ENCODE data around the gene RBFA. TPM values are rescaled to one million over a fixed set of nuclear protein-coding genes. Genes with fewer than 3 reads are reported as not detected.

Gene RBFA
- total RNA-seq, 2 experiments from 2014 or later = 25.9 to 28.1 TPM

GRCh38 chr18:80042785-80043184, 8.6 kb downstream of the RBFA start:
- Histone ChIP-seq H3K4me3 (ENCODE audit: low read depth, low read length, poor library complexity, severe bottlenecking) (no peak overlapping the region), H3K36me3 (ENCODE audit: insufficient read depth, low read length) (peaks cover 13% of the 10 kb centered on the region; the same call in 1 of the 2 replicates), H3K9me2 (ENCODE audit: insufficient read depth, low read length) (no peaks in the 10 kb centered on the region), H3K9me3 (ENCODE audit: low read length) (no peaks in the 10 kb centered on the region), H3K4me1 (ENCODE audit: insufficient read depth, low read length, poor library complexity, severe bottlenecking) (no peaks in the 10 kb centered on the region), H3K27ac (ENCODE audit: low read depth, low read length, poor library complexity, severe bottlenecking) (no peak overlapping the region), H3K4me2 (ENCODE audit: low read length) (no peak overlapping the region), H4K20me1 (ENCODE audit: insufficient read depth, low read length) (no peaks in the 10 kb centered on the region), H3K79me2 (ENCODE audit: insufficient read depth, low read depth, low read length) (no peaks in the 10 kb centered on the region), H2AFZ (ENCODE audit: low read length) (no peak overlapping the region)
- TF ChIP-seq EZH2phosphoT487 (IDR thresholded peaks at IDR 0.05; ENCODE audit: borderline replicate concordance, low read depth, low read length) (no peak), CTCF (conservative IDR thresholded peaks at IDR 0.05; ENCODE audit: low read length) (no peak)
- intact Hi-C loops (cut with micrococcal nuclease; ENCODE audit: unreplicated experiment) = no loop called here
- peak; percentile 12 for DNase-seq (ENCODE audit: low spot score)
- ChIA-PET CTCF (ENCODE audit: unreplicated experiment) (no interaction called here), POLR2A (interaction anchor here (0.8 kb wide), 1 partner anchor 60 kb away, joined by 3 read pairs; no protein-coding TSS in a partner anchor)
- BruUV-seq (replicated peaks) = no TSS peak

GRCh38 chr18:80044072-80044471, 9.8 kb downstream of the RBFA start:
- Histone ChIP-seq H3K27ac (ENCODE audit: low read depth, low read length, poor library complexity, severe bottlenecking) (no peak overlapping the region), H4K20me1 (ENCODE audit: insufficient read depth, low read length) (no peaks in the 10 kb centered on the region), H3K79me2 (ENCODE audit: insufficient read depth, low read depth, low read length) (no peaks in the 10 kb centered on the region), H3K36me3 (ENCODE audit: insufficient read depth, low read length) (peaks cover 4% of the 10 kb centered on the region), H2AFZ (ENCODE audit: low read length) (no peak overlapping the region), H3K4me1 (ENCODE audit: insufficient read depth, low read length, poor library complexity, severe bottlenecking) (no peaks in the 10 kb centered on the region), H3K4me2 (ENCODE audit: low read length) (no peak overlapping the region), H3K9me2 (ENCODE audit: insufficient read depth, low read length) (no peaks in the 10 kb centered on the region), H3K4me3 (ENCODE audit: low read depth, low read length, poor library complexity, severe bottlenecking) (no peak overlapping the region), H3K9me3 (ENCODE audit: low read length) (no peaks in the 10 kb centered on the region)
- ChIA-PET CTCF (ENCODE audit: unreplicated experiment) (no interaction called here), POLR2A (no interaction called here)
- intact Hi-C loops (cut with micrococcal nuclease; ENCODE audit: unreplicated experiment) = no loop called here
- no peak for DNase-seq (ENCODE audit: low spot score)
- TF ChIP-seq EZH2phosphoT487 (IDR thresholded peaks at IDR 0.05; ENCODE audit: borderline replicate concordance, low read depth, low read length) = no peak
- TF ChIP-seq CTCF (conservative IDR thresholded peaks at IDR 0.05; ENCODE audit: low read length) = no peak
- BruUV-seq (replicated peaks) = no TSS peak

GRCh38 chr18:80046011-80046410, 11.8 kb downstream of the RBFA start:
- ChIA-PET CTCF (ENCODE audit: unreplicated experiment) (no interaction called here), POLR2A (no interaction called here)
- BruUV-seq (replicated peaks) = no TSS peak

More at GRCh38 chr18:80046011-80046410, 11.8 kb downstream of the RBFA start:
- Histone ChIP-seq H3K4me3 (ENCODE audit: low read depth, low read length, poor library complexity, severe bottlenecking) (no peak overlapping the region), H3K79me2 (ENCODE audit: insufficient read depth, low read depth, low read length) (no peaks in the 10 kb centered on the region), H3K4me2 (ENCODE audit: low read length) (no peak overlapping the region), H3K36me3 (ENCODE audit: insufficient read depth, low read length) (peaks cover 4% of the 10 kb centered on the region), H2AFZ (ENCODE audit: low read length) (no peak overlapping the region), H3K27ac (ENCODE audit: low read depth, low read length, poor library complexity, severe bottlenecking) (no peak overlapping the region), H4K20me1 (ENCODE audit: insufficient read depth, low read length) (no peaks in the 10 kb centered on the region), H3K9me2 (ENCODE audit: insufficient read depth, low read length) (no peaks in the 10 kb centered on the region), H3K9me3 (ENCODE audit: low read length) (no peaks in the 10 kb centered on the region), H3K4me1 (ENCODE audit: insufficient read depth, low read length, poor library complexity, severe bottlenecking) (no peaks in the 10 kb centered on the region)
- no peak for DNase-seq (ENCODE audit: low spot score)
- intact Hi-C loops (cut with micrococcal nuclease; ENCODE audit: unreplicated experiment) = no loop called here
- TF ChIP-seq CTCF (conservative IDR thresholded peaks at IDR 0.05; ENCODE audit: low read length) (no peak), EZH2phosphoT487 (IDR thresholded peaks at IDR 0.05; ENCODE audit: borderline replicate concordance, low read depth, low read length) (no peak)

Data from OCI-LY7 (cell line).